GM12878 (cell line): ENCODE measurements around the gene CDCP1. TPM values are rescaled to one million over a fixed set of nuclear protein-coding genes. Genes with fewer than 3 reads are reported as not detected.

Experiments used
- ATAC-seq: fragments of 200-7000 bp; cut with Tn5 transposase; 3 replicates; pipeline ENCODE4 v1.9.1; 2020; ENCODE audit warnings: mild to moderate bottlenecking, moderate library complexity
- BruUV-seq: library from RNA; stranded (reverse); fragments of 400-500 nt; replicated peaks from 2 replicates; lab custom pipeline; 2021; lab: Mats Ljungman, UMichigan
- CTCF ChIA-PET: fragments of 300-600 bp; sonication (Branson Sonifier 250); formaldehyde crosslinking; extraction: SDS; loops from one replicate; lab custom pipeline; 2021; ENCODE audit warnings: inconsistent platforms; lab: Yijun Ruan, JAX
- POLR2A ChIA-PET: fragments of 350-600 bp; formaldehyde crosslinking; extraction: SDS; loops from one replicate; lab custom pipeline; 2021; ENCODE audit warnings: inconsistent platforms; lab: Charles Lee
- RAD21 ChIA-PET: fragments of 300-600 bp; sonication (Branson Sonifier 250); formaldehyde crosslinking; loops from one replicate; lab custom pipeline; 2023; ENCODE audit warnings: antibody characterized with exemption; ENCODE audit not compliant: unreplicated experiment; lab: Charles Lee
- SMC1A ChIA-PET: fragments of 300-600 bp; sonication (Branson Sonifier 250); formaldehyde crosslinking; loops from one replicate; lab custom pipeline; 2023; ENCODE audit not compliant: unreplicated experiment, uncharacterized antibody; lab: Charles Lee
- DNase-seq: peaks from one replicate; pipeline ENCODE4 v3.0.0-alpha.2; 2011; ENCODE audit warnings: low read depth, low spot score
- FAIRE-seq: peaks from 3 replicates; lab custom pipeline; 2011; peaks lifted over from hg19 to GRCh38; lab: Jason Lieb, UNC
- H2AFZ ChIP-seq: 2 replicates; pipeline ENCODE4 v1.6.0; 2011; ENCODE audit warnings: low read depth, low read length, control low read depth; ENCODE audit not compliant: control insufficient read depth
- H3K27ac ChIP-seq: 2 replicates; pipeline ENCODE4 v1.5.1; 2011; ENCODE audit warnings: control low read depth; ENCODE audit not compliant: control insufficient read depth, insufficient read depth
- H3K27me3 ChIP-seq, 2 experiments: replicated peaks in 1 of 2; 2 replicates each; pipeline versions ENCODE4 v1.6.0 to v1.6.1; 2011; ENCODE audit warnings: low read length in 1 of 2; ENCODE audit not compliant: control insufficient read depth in 2 of 2, insufficient read depth in 2 of 2
- H3K36me3 ChIP-seq, 2 experiments: 2 replicates each; pipeline ENCODE4 v1.5.1; 2011; ENCODE audit warnings: low read length in 1 of 2; ENCODE audit not compliant: control insufficient read depth in 2 of 2, insufficient read depth in 2 of 2
- H3K4me1 ChIP-seq: 2 replicates; pipeline ENCODE4 v1.6.1; 2011; ENCODE audit warnings: mild to moderate bottlenecking, low read length, moderate library complexity, mixed read lengths; ENCODE audit not compliant: control insufficient read depth, insufficient read depth
- H3K4me2 ChIP-seq: 2 replicates; pipeline ENCODE4 v1.6.0; 2011; ENCODE audit warnings: control low read depth; ENCODE audit not compliant: control insufficient read depth, insufficient read depth
- H3K4me3 ChIP-seq: fragments of 200-600 bp; sonication (generic); 2 replicates; pipeline ENCODE4 v1.5.1; 2016
- H3K79me2 ChIP-seq: 2 replicates; pipeline ENCODE4 v1.6.0; 2011; ENCODE audit warnings: low read length; ENCODE audit not compliant: control insufficient read depth, insufficient read depth
- H3K9ac ChIP-seq: 2 replicates; pipeline ENCODE4 v1.8.0; 2011; ENCODE audit warnings: low read length, control low read depth, mixed read lengths; ENCODE audit not compliant: control insufficient read depth, insufficient read depth
- H3K9me3 ChIP-seq: replicated peaks from 3 replicates; pipeline ENCODE4 v1.5.1; 2011; ENCODE audit warnings: mild to moderate bottlenecking, low read length; ENCODE audit not compliant: control insufficient read depth, insufficient read depth
- H4K20me1 ChIP-seq: 2 replicates; pipeline ENCODE4 v1.6.0; 2011; ENCODE audit not compliant: control insufficient read depth, insufficient read depth
- ATF3 ChIP-seq: IDR thresholded peaks from 2 replicates; pipeline ENCODE4 v1.6.1; 2011; ENCODE audit warnings: low read depth, mild to moderate bottlenecking, low read length, moderate library complexity, borderline replicate concordance; ENCODE audit errors: extremely low read depth
- BCL11A ChIP-seq: IDR thresholded peaks from 2 replicates; pipeline ENCODE4 v1.6.1; 2011; ENCODE audit warnings: low read depth, low read length
- BCLAF1 ChIP-seq: fragments of 450-650 bp; IDR thresholded peaks from 2 replicates; pipeline ENCODE4 v1.6.1; 2017; ENCODE audit warnings: antibody characterized with exemption, mild to moderate bottlenecking, moderate library complexity
- CBX3 ChIP-seq: fragments of 200-600 bp; sonication (generic); IDR thresholded peaks from 2 replicates; pipeline ENCODE4 v1.6.1; 2016; ENCODE audit warnings: low read depth, borderline replicate concordance
- CREB1 ChIP-seq: IDR thresholded peaks from 2 replicates; pipeline ENCODE4 v1.6.1; 2012; ENCODE audit warnings: low read depth, mild to moderate bottlenecking, inconsistent platforms
- IKZF1 ChIP-seq: fragments of 450-650 bp; conservative IDR thresholded peaks from 2 replicates; pipeline ENCODE4 v1.6.1; 2017; ENCODE audit warnings: antibody characterized with exemption, mild to moderate bottlenecking
- NFIC ChIP-seq: IDR thresholded peaks from 2 replicates; pipeline ENCODE4 v1.6.1; 2012; ENCODE audit warnings: low read depth, mild to moderate bottlenecking, inconsistent platforms, low read length, moderate library complexity
- PRDM15 ChIP-seq: fragments of 450-650 bp; formaldehyde crosslinking; IDR thresholded peaks from 2 replicates; pipeline ENCODE4 v1.4.0; 2020; ENCODE audit warnings: mild to moderate bottlenecking, moderate library complexity
- RAD21 ChIP-seq: IDR thresholded peaks from 2 replicates; pipeline ENCODE4 v1.6.1; 2011; ENCODE audit warnings: mild to moderate bottlenecking, low read depth, low read length, moderate library complexity; ENCODE audit not compliant: insufficient read depth
- ZNF687 ChIP-seq: fragments of 450-650 bp; IDR thresholded peaks from 2 replicates; pipeline ENCODE4 v1.6.1; 2017; ENCODE audit warnings: mild to moderate bottlenecking, moderate library complexity
- WGBS: methylation state at CpG from one replicate; pipeline ENCODE4 v1.1.6; 2016; ENCODE audit warnings: low lambda C conversion rate; ENCODE audit not compliant: insufficient replicate concordance, insufficient coverage; ENCODE audit errors: missing lambda C conversion rate; 5-methylcytosine and 5-hydroxymethylcytosine counted together
- in situ Hi-C: fragments of 300-500 bp; cut with MboI; formaldehyde crosslinking; loops from 9 replicates; pipeline ENCODE4 v1.14.3; 2018; ENCODE audit warnings: mixed read lengths
- intact Hi-C: fragments of 100-400 bp; cut with micrococcal nuclease; formaldehyde crosslinking; loops from one replicate; pipeline ENCODE4 v1.14.2; 2022; ENCODE audit not compliant: unreplicated experiment
- polyA plus RNA-seq, 11 experiments: library from polyadenylated mRNA; depleted of rRNA in 4 of 11; unstranded in 6 of 11; stranded (reverse) in 5 of 11; fragments of >200 nt; fragmentation: Nextera tagmentation in 4 of 11; fragmentation: Illumina TruSeq in 1 of 11; extraction: Ambion mirVana in 4 of 11; extraction: Trizol in 1 of 11; gene quantifications; 1 replicate in 1 of 11; 2 replicates in 10 of 11; pipeline versions ENCODE4 v1.2.1 to v1.2.3, GENCODE V29; 2011 to 2016; ENCODE audit warnings: inconsistent platforms in 2 of 11, missing spikeins in 2 of 11, low read depth in 1 of 11
- total RNA-seq, 4 experiments: library from RNA; depleted of rRNA in 3 of 4; stranded (reverse); fragments of >200 nt in 3 of 4; fragmentation: Illumina TruSeq in 1 of 4; extraction: Trizol in 1 of 4; gene quantifications; 2 replicates each; pipeline versions ENCODE4 v1.2.1 to v1.2.3, GENCODE V29; 2013 to 2021

Gene CDCP1
- total and polyA plus RNA-seq, 10 of the 15 experiments (the other 5 are each of a cell fraction or from before 2014, with no cell fraction given): 0.35 to 2.2 (median 0.86) TPM

GRCh38 chr3:45132568-45133211, 13.5 kb downstream of the CDCP1 start:
- H3K4me1 ChIP-seq: no peaks in the 10 kb centered on the region
- H2AFZ ChIP-seq: no peak overlapping the region
- no peaks in the 10 kb centered on the region for H4K20me1 ChIP-seq
- no peaks in the 10 kb centered on the region for H3K9me3 ChIP-seq
- H3K27ac ChIP-seq: no peak overlapping the region
- DNase-seq (no peak), ATAC-seq (no peak), FAIRE-seq (no peak)
- H3K36me3 ChIP-seq: no peaks in the 10 kb centered on the region
- ChIA-PET SMC1A (interaction anchor here (0.9 to 1.3 kb wide), 5 partner anchors 9 to 90 kb away, joined by 3 to 11 read pairs (median 3); no protein-coding TSS in a partner anchor), RAD21 (interaction anchor here (0.6 kb wide), 1 partner anchor 92 kb away, joined by 4 read pairs; no protein-coding TSS in a partner anchor), POLR2A (interaction anchor here (0.6 kb wide), 1 partner anchor 11 kb away, joined by 4 read pairs; no protein-coding TSS in a partner anchor), CTCF (interaction anchor here (0.6 to 0.8 kb wide), 3 partner anchors 14 to 1137 kb away, joined by 3 read pairs; no protein-coding TSS in a partner anchor)
- intact Hi-C loops: no loop called here
- BruUV-seq: no TSS peak
- TF ChIP-seq PRDM15: no peak
- no peak for TF ChIP-seq CBX3
- no peak for TF ChIP-seq BCLAF1
- TF ChIP-seq ZNF687: no peak
- no peak for TF ChIP-seq NFIC
- no peak for TF ChIP-seq IKZF1
- no peak for TF ChIP-seq CREB1
- no peak for TF ChIP-seq ATF3
- TF ChIP-seq RAD21: no peak
- no peak for TF ChIP-seq BCL11A
- 25% methylated on average over 5 of the region's 5 CpGs for WGBS
- no peak overlapping the region for H3K4me3 ChIP-seq
- H3K9ac ChIP-seq: no peak overlapping the region
- in situ Hi-C loops: no loop called here
- 0 out of 4 replicates have a peak, but pooled peaks cover 0 to 4% of the 10 kb centered on the region in 2 experiments for H3K27me3 ChIP-seq
- no peak overlapping the region for H3K4me2 ChIP-seq
- no peaks in the 10 kb centered on the region for H3K79me2 ChIP-seq
